ENCODE data around the gene DNASE2.

- TF ChIP-seq POLR2A (IDR thresholded peaks at IDR 0.05) (no peak), CTCF (IDR thresholded peaks at IDR 0.05) (no peak)
These were observed 5.9 kb upstream of the DNASE2 start, which contains the start of gene KLF1 for GRCh38 chr19:12886969-12887747.
